H1 (cell line): ENCODE measurements around the gene C1orf52.

ENCODE experiments used
- EP300 ChIP-seq, 2 experiments: IDR thresholded peaks; 1 replicate in 1 of 2; 2 replicates in 1 of 2; pipeline ENCODE4 v1.6.1; 2011 to 2012; ENCODE audit warnings: low read depth in 2 of 2, low read length in 2 of 2, mild to moderate bottlenecking in 2 of 2, borderline replicate concordance in 1 of 2, inconsistent platforms in 1 of 2, moderate library complexity in 1 of 2
- POLR2A ChIP-seq, 2 experiments: IDR thresholded peaks; 1 replicate in 1 of 2; 2 replicates in 1 of 2; pipeline ENCODE4 v1.6.1; 2011; ENCODE audit warnings: low read depth in 2 of 2, low read length in 2 of 2, mild to moderate bottlenecking in 2 of 2; ENCODE audit errors: control extremely low read depth in 1 of 2
- TF ChIP-seq, protein P1 (sequence below), 3 experiments: IDR thresholded peaks; 1 replicate in 2 of 3; 2 replicates in 1 of 3; pipeline versions ENCODE4 v1.5.1 to v1.6.1; 2011; ENCODE audit warnings: low read length in 3 of 3, mild to moderate bottlenecking in 3 of 3, inconsistent platforms in 2 of 3, low read depth in 1 of 3, moderate library complexity in 1 of 3; ENCODE audit not compliant: insufficient read depth in 1 of 3; ENCODE audit errors: control extremely low read depth in 1 of 3
- TF ChIP-seq, protein P2 (sequence below): IDR thresholded peaks from 2 replicates; pipeline ENCODE4 v1.6.1; 2012; ENCODE audit warnings: low read length, inconsistent platforms

DNA sequence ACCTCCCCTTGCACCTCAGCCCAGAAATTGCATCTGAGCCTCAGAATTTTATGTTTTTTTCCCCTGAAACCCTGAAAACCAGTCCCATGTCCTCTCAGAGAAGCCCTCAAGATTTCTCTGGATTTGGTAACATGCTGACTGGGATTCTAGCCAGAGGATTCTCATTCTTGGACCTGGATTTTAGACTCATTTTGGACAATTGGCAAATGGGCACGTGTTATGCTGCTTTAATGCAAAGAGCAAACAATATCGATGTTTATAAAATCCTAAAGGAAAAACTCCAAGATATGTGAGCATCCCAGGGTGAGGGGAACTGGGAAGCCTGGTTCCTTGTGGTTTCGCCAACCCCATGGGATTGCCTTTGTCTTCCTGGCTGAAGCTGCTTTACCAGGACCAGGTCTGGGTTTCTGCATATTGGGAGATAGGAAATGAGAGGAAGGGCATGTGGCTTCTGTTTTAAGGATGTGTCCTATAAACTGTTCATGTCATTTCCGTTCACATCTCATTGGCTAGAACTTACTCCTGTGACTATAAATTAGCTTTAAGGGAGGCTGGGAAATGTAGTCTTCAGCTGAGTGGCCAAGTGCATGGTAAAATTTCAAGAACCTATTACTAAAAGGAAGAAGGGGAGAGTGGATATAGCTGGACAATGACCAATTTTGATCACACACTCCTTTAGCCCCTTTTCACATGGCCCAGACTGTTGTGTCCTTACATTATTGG lies 44.1 kb upstream of the C1orf52 start:
- TF ChIP-seq, protein P1, sequence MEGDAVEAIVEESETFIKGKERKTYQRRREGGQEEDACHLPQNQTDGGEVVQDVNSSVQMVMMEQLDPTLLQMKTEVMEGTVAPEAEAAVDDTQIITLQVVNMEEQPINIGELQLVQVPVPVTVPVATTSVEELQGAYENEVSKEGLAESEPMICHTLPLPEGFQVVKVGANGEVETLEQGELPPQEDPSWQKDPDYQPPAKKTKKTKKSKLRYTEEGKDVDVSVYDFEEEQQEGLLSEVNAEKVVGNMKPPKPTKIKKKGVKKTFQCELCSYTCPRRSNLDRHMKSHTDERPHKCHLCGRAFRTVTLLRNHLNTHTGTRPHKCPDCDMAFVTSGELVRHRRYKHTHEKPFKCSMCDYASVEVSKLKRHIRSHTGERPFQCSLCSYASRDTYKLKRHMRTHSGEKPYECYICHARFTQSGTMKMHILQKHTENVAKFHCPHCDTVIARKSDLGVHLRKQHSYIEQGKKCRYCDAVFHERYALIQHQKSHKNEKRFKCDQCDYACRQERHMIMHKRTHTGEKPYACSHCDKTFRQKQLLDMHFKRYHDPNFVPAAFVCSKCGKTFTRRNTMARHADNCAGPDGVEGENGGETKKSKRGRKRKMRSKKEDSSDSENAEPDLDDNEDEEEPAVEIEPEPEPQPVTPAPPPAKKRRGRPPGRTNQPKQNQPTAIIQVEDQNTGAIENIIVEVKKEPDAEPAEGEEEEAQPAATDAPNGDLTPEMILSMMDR (IDR thresholded peaks at IDR 0.05; ENCODE audit: control extremely low read depth in 1 of 3, insufficient read depth in 1 of 3, low read depth in 1 of 3, low read length in 3 of 3) = no peak
- TF ChIP-seq EP300 (IDR thresholded peaks at IDR 0.05; ENCODE audit: borderline replicate concordance in 1 of 2, low read depth in 2 of 2, low read length in 2 of 2) (no peak), POLR2A (IDR thresholded peaks at IDR 0.05; ENCODE audit: control extremely low read depth in 1 of 2, low read depth in 2 of 2, low read length in 2 of 2) (no peak)
- TF ChIP-seq, protein P2, sequence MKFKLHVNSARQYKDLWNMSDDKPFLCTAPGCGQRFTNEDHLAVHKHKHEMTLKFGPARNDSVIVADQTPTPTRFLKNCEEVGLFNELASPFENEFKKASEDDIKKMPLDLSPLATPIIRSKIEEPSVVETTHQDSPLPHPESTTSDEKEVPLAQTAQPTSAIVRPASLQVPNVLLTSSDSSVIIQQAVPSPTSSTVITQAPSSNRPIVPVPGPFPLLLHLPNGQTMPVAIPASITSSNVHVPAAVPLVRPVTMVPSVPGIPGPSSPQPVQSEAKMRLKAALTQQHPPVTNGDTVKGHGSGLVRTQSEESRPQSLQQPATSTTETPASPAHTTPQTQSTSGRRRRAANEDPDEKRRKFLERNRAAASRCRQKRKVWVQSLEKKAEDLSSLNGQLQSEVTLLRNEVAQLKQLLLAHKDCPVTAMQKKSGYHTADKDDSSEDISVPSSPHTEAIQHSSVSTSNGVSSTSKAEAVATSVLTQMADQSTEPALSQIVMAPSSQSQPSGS = no peak
